Smooth muscle cell (in vitro differentiated cells): ENCODE measurements around the gene C12orf75. TPM values are rescaled to one million over a fixed set of nuclear protein-coding genes. Genes with fewer than 3 reads are reported as not detected.

Experiments used
- DNase-seq: peaks from one replicate; lab custom pipeline; 2025; ENCODE audit not compliant: unreplicated experiment; lab: John Stamatoyannopoulos, UW
- H2AFZ ChIP-seq: fragments of 200-600 bp; sonication (generic); 2 replicates; pipeline ENCODE4 v1.6.0; 2016; ENCODE audit warnings: antibody characterized with exemption, low read depth, mild to moderate bottlenecking
- H3F3A ChIP-seq: fragments of 200-600 bp; sonication (generic); 2 replicates; pipeline ENCODE4 v1.6.0; 2017; ENCODE audit warnings: antibody characterized with exemption, low read depth
- H3K27ac ChIP-seq: fragments of 200-600 bp; sonication (generic); 2 replicates; pipeline ENCODE4 v1.5.1; 2016; ENCODE audit warnings: low read depth, mild to moderate bottlenecking
- H3K27me3 ChIP-seq: fragments of 200-600 bp; sonication (generic); 2 replicates; pipeline ENCODE4 v1.6.1; 2016; ENCODE audit warnings: low read depth, mild to moderate bottlenecking
- H3K36me3 ChIP-seq: fragments of 200-600 bp; sonication (generic); 2 replicates; pipeline ENCODE4 v1.5.1; 2016; ENCODE audit warnings: low read depth
- H3K4me1 ChIP-seq: fragments of 200-600 bp; sonication (generic); 2 replicates; pipeline ENCODE4 v1.5.1; 2016; ENCODE audit warnings: low read depth
- H3K4me2 ChIP-seq: fragments of 200-600 bp; sonication (generic); 2 replicates; pipeline ENCODE4 v1.6.0; 2016; ENCODE audit warnings: mild to moderate bottlenecking
- H3K4me3 ChIP-seq: fragments of 200-600 bp; sonication (generic); 2 replicates; pipeline ENCODE4 v1.5.1; 2016; ENCODE audit warnings: mild to moderate bottlenecking
- H3K79me2 ChIP-seq: fragments of 200-600 bp; sonication (generic); 2 replicates; pipeline ENCODE4 v1.6.0; 2016; ENCODE audit warnings: low read depth, mild to moderate bottlenecking
- H3K9ac ChIP-seq: fragments of 200-600 bp; sonication (generic); 2 replicates; pipeline ENCODE4 v1.6.0; 2016; ENCODE audit warnings: low read depth
- H3K9me3 ChIP-seq: fragments of 200-600 bp; sonication (generic); replicated peaks from 2 replicates; pipeline ENCODE4 v1.5.1; 2016; ENCODE audit warnings: low read depth
- H4K20me1 ChIP-seq: fragments of 200-600 bp; sonication (generic); 2 replicates; pipeline ENCODE4 v1.6.0; 2016; ENCODE audit warnings: low read depth
- WGBS: methylation state at CpG from one replicate; pipeline ENCODE4 v1.1.7; 2016; ENCODE audit warnings: low lambda C conversion rate; 5-methylcytosine and 5-hydroxymethylcytosine counted together
- polyA plus RNA-seq: library from polyadenylated mRNA; unstranded; fragments of >200 nt; fragmentation: Nextera tagmentation; extraction: Ambion mirVana; gene quantifications from 2 replicates; pipeline ENCODE4 v1.2.1, GENCODE V29; 2016
- total RNA-seq: library from RNA; depleted of rRNA; stranded (reverse); fragments of >200 nt; gene quantifications from 2 replicates; pipeline ENCODE4 v1.2.3, GENCODE V29; 2014
- TF ChIP-seq, protein P1 (sequence below): fragments of 200-600 bp; sonication (generic); IDR thresholded peaks from 2 replicates; pipeline ENCODE4 v1.5.1; 2017; ENCODE audit warnings: borderline replicate concordance, mild to moderate bottlenecking, antibody characterized with exemption; ENCODE audit not compliant: insufficient read depth, poor library complexity, severe bottlenecking

C12orf75 gene
- total and polyA plus RNA-seq, 2 experiments from 2014 or later, result 201 to 309 TPM

GRCh38 chr12:105316931-105317852 is 13.3 kb upstream of the C12orf75 start:
- 20% methylated on average over 4 of the region's 4 CpGs for WGBS
- Histone ChIP-seq H3K27me3 (no peaks in the 10 kb centered on the region), H4K20me1 (no peaks in the 10 kb centered on the region), H3K9me3 (no peaks in the 10 kb centered on the region), H3K4me2 (peak overlapping the region; percentile 61), H3F3A (peaks cover 11% of the 10 kb centered on the region), H3K9ac (peak overlapping the region; percentile 39), H3K36me3 (no peaks in the 10 kb centered on the region), H3K4me3 (peak overlapping the region; percentile 4), H3K27ac (peak overlapping the region; percentile 90), H3K79me2 (no peaks in the 10 kb centered on the region), H3K4me1 (peaks cover 3% of the 10 kb centered on the region), H2AFZ (peak overlapping the region; percentile 9)
- TF ChIP-seq, protein P1, sequence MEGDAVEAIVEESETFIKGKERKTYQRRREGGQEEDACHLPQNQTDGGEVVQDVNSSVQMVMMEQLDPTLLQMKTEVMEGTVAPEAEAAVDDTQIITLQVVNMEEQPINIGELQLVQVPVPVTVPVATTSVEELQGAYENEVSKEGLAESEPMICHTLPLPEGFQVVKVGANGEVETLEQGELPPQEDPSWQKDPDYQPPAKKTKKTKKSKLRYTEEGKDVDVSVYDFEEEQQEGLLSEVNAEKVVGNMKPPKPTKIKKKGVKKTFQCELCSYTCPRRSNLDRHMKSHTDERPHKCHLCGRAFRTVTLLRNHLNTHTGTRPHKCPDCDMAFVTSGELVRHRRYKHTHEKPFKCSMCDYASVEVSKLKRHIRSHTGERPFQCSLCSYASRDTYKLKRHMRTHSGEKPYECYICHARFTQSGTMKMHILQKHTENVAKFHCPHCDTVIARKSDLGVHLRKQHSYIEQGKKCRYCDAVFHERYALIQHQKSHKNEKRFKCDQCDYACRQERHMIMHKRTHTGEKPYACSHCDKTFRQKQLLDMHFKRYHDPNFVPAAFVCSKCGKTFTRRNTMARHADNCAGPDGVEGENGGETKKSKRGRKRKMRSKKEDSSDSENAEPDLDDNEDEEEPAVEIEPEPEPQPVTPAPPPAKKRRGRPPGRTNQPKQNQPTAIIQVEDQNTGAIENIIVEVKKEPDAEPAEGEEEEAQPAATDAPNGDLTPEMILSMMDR, result no peak
- no peak for DNase-seq

DNA sequence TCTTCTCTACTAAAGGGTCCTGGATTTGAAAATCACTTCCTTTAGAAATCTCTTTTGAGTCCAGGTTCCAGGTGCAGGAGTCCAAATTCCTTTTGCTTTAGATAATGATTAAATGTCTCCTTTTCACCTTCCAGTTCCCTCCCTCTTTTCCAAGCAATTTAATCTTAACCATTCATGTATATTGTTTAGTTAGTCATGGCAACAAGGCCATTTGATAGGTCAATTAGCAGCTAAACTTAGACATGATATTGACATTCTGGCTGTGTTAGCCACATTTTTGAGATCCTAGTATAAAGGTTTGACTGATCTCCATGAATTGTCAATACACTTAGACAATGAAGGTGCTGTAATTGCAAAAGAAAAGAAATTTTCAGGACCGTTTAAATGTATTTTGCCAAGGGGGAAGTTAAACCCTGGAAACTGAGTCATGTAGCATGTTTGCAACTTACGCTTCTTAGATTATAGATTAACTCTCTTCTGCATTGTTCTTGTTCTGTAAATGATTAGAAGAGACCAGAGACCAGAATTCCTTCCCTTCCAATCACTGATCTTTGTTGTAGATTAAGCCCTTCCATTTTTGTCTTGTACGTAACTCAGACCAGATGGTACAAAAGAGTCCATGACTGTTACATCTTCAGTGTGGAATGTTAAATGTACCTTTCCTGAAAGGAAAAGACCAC is 12.4 kb upstream of the C12orf75 start:
- H3K27ac ChIP-seq, result peak overlapping the region; percentile 90
- H3F3A ChIP-seq, result peaks cover 11% of the 10 kb centered on the region
- DNase-seq, result no peak
- H3K79me2 ChIP-seq, result no peaks in the 10 kb centered on the region
- no peaks in the 10 kb centered on the region for H3K9me3 ChIP-seq
- no peak overlapping the region for H2AFZ ChIP-seq
- peak overlapping the region; percentile 61 for H3K4me2 ChIP-seq
- WGBS, result 30% methylated on average over 3 of the region's 3 CpGs
- H4K20me1 ChIP-seq, result no peaks in the 10 kb centered on the region
- peaks cover 3% of the 10 kb centered on the region for H3K4me1 ChIP-seq
- H3K4me3 ChIP-seq, result no peak overlapping the region
- no peaks in the 10 kb centered on the region for H3K36me3 ChIP-seq
- H3K9ac ChIP-seq, result peak overlapping the region; percentile 39
- no peaks in the 10 kb centered on the region for H3K27me3 ChIP-seq
- TF ChIP-seq, protein P1, result no peak

DNA sequence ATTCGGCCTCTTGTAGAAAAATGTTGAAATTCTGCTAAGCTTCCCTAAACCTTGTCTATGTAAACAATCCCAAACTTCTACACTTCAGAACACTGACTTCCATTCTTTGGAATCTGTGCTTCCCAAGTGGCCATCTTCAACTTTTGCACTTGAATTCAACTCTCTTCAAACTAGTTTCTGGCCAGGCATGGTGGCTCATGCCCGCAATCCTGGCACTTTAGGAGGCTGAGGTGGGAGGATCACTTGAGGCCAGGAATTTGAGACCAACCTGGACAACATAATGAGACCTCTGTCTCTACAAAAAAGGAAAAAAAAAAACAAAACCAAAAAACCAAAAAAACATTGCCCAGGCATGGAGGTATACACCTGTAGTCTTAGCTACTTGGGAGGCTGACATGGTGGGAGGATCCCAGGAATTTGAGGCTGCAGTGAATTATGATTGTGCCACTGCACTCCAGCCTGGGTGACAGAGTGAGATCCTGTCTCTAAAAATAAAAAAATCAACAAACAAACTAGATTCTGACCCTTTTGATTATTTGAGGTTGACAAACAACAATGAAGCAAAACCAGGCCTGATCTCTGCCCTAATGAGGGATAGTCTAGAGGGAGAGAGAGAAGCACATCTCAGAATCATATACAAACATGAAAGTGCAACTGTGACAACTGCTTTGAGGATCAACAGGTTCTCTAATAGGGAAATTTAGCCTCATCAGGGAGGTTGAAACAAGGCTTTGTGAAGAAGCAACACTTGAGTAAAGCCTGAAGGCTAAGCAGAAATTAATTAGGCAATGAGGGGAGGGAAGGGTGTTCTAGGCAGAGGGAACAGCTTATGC is 11.6 kb upstream of the C12orf75 start:
- no peak overlapping the region for H3K9ac ChIP-seq
- H3K27me3 ChIP-seq, result no peaks in the 10 kb centered on the region
- H3K36me3 ChIP-seq, result no peaks in the 10 kb centered on the region
- H4K20me1 ChIP-seq, result no peaks in the 10 kb centered on the region
- H2AFZ ChIP-seq, result no peak overlapping the region
- H3K4me1 ChIP-seq, result peaks cover 3% of the 10 kb centered on the region
- H3K4me3 ChIP-seq, result no peak overlapping the region
- no peaks in the 10 kb centered on the region for H3K9me3 ChIP-seq
- no peaks in the 10 kb centered on the region for H3K79me2 ChIP-seq
- TF ChIP-seq, protein P1, result no peak
- peak overlapping the region; percentile 61 for H3K4me2 ChIP-seq
- peak overlapping the region; percentile 90 for H3K27ac ChIP-seq
- no peak for DNase-seq
- peaks cover 11% of the 10 kb centered on the region for H3F3A ChIP-seq
- WGBS, result 53% methylated on average over 2 of the region's 2 CpGs
